ENCODE results near the gene NPL.

GRCh38 chr1:182783068-182783467, 6.5 kb upstream of the NPL start:
- TF ChIP-seq POLR2A (IDR thresholded peaks at IDR 0.05; ENCODE audit: low read depth) = no peak
- TF ChIP-seq CTCF (IDR thresholded peaks at IDR 0.05) = no peak
- TF ChIP-seq EP300 (IDR thresholded peaks at IDR 0.05) = no peak
